ENCODE results near the gene CNTN5. TPM values are rescaled to one million over a fixed set of nuclear protein-coding genes. Genes with fewer than 3 reads are reported as not detected.

Gene CNTN5
- total RNA-seq, 2 donors from 2014 or later, result not detected

DNA sequence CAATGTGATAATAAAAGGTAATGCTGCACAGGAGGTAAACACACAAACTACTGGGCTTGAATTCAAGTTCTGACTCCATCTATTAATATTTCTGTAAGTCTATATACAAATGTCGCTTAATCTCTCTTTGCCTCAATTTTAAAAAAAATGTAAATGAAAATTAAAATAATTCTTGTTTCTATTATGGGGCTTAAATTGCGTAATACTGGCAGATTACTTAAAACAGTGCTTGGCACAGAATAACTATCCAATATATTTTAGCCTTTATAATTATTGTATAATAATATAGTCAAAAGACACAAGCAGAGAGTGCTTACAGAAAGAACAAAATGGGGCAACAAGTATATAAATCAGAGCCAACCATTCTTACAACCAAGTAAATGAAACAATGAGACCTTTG, 489.1 kb downstream of the CNTN5 start:
- no peaks in the 10 kb centered on the region for H3K27me3 Mint-ChIP-seq
- ATAC-seq (replicated peaks), result no peak

DNA sequence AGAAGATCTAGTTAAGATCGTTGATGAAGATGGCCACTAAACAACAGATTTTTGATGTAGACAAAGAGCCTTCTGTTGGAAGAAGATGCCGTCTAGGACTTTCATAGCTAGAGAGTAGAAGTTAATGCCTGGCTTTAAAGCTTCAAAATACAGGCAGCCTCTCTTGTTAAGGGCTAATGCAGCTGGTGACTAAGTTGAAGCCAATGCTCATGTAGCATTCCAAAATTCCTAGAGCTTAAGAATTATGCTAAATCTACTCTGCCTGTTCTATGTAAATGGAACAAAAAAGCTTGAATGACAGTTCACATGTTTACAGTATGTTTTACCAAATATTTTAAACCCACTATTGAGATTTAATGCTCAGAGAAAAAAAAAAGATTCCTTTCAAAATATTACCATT, 492.6 kb downstream of the CNTN5 start:
- no peaks in the 10 kb centered on the region for H3K27me3 Mint-ChIP-seq
- H3K4me1 Mint-ChIP-seq, result no peaks in the 10 kb centered on the region
- H3K27ac Mint-ChIP-seq, result no peak overlapping the region
- no peak overlapping the region for H3K4me3 Mint-ChIP-seq
- no peak for ATAC-seq (replicated peaks)
- no peaks in the 10 kb centered on the region for H3K36me3 Mint-ChIP-seq (ENCODE audit: low read depth)
- H3K9me3 Mint-ChIP-seq, result peaks cover 14% of the 10 kb centered on the region

More for the DNA sequence above, 489.1 kb downstream of the CNTN5 start:
- Mint-ChIP-seq H3K4me3 (no peak overlapping the region), H3K4me1 (no peaks in the 10 kb centered on the region), H3K27ac (no peak overlapping the region), H3K36me3 (ENCODE audit: low read depth) (no peaks in the 10 kb centered on the region), H3K9me3 (peaks cover 13% of the 10 kb centered on the region)

DNA sequence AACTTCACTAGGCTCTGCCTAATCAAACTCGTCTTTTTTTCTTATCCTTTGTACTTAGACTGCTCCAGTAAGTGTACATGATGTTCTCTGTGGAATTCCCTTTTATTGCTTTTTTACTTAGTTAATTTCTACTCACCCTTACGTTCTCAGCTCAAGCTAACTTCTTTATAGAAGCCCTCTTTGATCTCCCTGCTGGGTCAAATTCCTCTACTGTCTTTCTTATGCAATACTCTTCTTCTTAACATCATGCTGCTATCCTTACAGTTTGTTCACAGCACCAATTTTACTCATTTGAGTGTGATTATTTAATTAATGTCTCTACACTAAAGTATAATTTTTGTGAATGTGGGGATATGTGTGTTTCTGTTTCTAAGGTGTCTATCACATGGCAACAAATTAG, 498.3 kb downstream of the CNTN5 start:
- ATAC-seq (replicated peaks), result no peak
- Mint-ChIP-seq H3K4me1 (no peaks in the 10 kb centered on the region), H3K4me3 (no peak overlapping the region), H3K27me3 (no peaks in the 10 kb centered on the region), H3K36me3 (ENCODE audit: low read depth) (no peaks in the 10 kb centered on the region), H3K27ac (no peak overlapping the region), H3K9me3 (peaks cover 16% of the 10 kb centered on the region)

DNA sequence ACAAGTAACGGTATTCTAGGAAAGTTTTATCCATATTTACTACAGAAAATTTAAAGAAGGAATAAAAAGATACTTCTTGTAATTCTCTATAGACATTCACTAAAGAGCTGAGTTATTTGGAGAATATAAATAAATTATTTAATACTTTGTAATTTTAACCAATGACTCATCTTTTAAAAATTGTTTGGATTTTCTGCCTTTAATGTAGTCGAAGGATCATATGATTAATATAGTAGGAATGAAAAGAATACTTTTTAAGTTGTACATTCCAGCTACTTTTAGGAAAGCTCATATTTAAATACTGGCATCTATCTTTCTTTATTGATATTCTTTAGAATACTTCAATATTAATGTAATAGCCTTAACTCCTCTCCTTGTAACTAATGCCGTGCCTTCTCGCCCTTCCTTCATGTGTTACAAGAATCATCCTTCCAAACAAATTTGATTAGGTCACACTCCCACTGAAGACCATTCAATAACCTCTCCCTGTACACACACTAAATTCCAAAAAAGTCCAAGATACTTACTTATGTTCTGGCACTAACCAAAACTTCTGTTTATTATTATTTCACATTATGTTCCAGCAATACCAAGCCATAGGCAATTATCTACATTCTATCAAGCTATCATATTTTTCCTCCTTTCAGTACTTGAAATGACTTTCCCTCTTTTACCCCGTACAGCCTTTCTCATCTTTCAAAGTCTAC, 501.9 kb downstream of the CNTN5 start:
- Mint-ChIP-seq H3K4me3 (no peak overlapping the region), H3K4me1 (no peaks in the 10 kb centered on the region), H3K9me3 (peaks cover 15% of the 10 kb centered on the region), H3K36me3 (ENCODE audit: low read depth) (no peaks in the 10 kb centered on the region), H3K27me3 (no peaks in the 10 kb centered on the region), H3K27ac (no peak overlapping the region)
- no peak for ATAC-seq (replicated peaks)

- H3K4me1 Mint-ChIP-seq, result no peaks in the 10 kb centered on the region
- H3K27ac Mint-ChIP-seq, result no peak overlapping the region
- ATAC-seq (replicated peaks), result no peak
- H3K4me3 Mint-ChIP-seq, result no peak overlapping the region
- H3K27me3 Mint-ChIP-seq, result no peaks in the 10 kb centered on the region
- H3K36me3 Mint-ChIP-seq (ENCODE audit: low read depth), result no peaks in the 10 kb centered on the region
- H3K9me3 Mint-ChIP-seq, result peaks cover 15% of the 10 kb centered on the region
These were observed 510.7 kb downstream of the CNTN5 start for GRCh38 chr11:99531468-99531867.

DNA sequence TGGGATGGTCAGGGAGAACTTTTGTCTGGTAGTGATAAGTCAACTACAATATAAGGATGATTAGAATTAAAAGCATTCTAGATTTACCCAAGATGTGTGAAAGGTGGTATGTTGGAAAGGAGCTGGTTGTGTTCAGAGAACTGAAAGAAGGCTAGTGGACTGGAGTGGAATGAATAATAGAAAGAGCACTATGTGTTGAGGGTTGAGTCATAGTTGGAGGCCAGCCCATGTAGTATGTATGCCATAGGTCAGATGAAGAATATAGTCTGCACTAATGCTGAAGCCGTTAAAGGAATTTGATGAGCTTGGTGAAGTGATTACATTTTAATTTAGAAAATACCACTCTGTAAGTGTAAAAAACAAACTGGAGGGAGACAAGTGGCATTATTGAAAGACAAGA, 514.1 kb downstream of the CNTN5 start:
- no peak for ATAC-seq (replicated peaks)
- H3K36me3 Mint-ChIP-seq (ENCODE audit: low read depth), result no peaks in the 10 kb centered on the region
- no peaks in the 10 kb centered on the region for H3K27me3 Mint-ChIP-seq
- H3K4me3 Mint-ChIP-seq, result no peak overlapping the region
- peaks cover 8% of the 10 kb centered on the region for H3K9me3 Mint-ChIP-seq
- no peaks in the 10 kb centered on the region for H3K4me1 Mint-ChIP-seq
- no peak overlapping the region for H3K27ac Mint-ChIP-seq

DNA sequence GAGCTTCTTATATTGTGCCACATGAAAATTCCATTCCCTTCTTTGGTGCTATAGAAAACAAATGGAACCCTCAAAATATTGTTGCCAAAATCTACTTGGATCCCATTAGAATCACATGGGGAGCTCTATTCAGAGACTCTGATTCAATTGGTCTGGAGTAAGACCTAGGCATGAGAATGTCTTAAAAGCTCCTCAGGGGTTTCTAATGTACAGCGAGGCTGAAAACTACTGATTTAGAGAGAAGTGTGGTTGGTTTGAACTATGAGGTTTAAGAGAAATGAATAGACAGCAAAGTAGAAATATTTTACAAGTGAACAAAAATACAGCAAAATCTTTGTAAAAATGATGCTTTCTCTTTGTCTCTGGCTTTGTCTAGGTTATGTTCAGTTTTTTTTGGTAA, 514.7 kb downstream of the CNTN5 start:
- Mint-ChIP-seq H3K27me3 (no peaks in the 10 kb centered on the region), H3K36me3 (ENCODE audit: low read depth) (no peaks in the 10 kb centered on the region), H3K9me3 (peaks cover 11% of the 10 kb centered on the region), H3K27ac (no peak overlapping the region), H3K4me1 (no peaks in the 10 kb centered on the region), H3K4me3 (no peak overlapping the region)
- no peak for ATAC-seq (replicated peaks)

GRCh38 chr11:99535819-99536218, 515.1 kb downstream of the CNTN5 start:
- Mint-ChIP-seq H3K27ac (no peak overlapping the region), H3K4me3 (no peak overlapping the region), H3K27me3 (no peaks in the 10 kb centered on the region), H3K4me1 (no peaks in the 10 kb centered on the region), H3K9me3 (peaks cover 10% of the 10 kb centered on the region), H3K36me3 (ENCODE audit: low read depth) (no peaks in the 10 kb centered on the region)
- no peak for ATAC-seq (replicated peaks)

DNA sequence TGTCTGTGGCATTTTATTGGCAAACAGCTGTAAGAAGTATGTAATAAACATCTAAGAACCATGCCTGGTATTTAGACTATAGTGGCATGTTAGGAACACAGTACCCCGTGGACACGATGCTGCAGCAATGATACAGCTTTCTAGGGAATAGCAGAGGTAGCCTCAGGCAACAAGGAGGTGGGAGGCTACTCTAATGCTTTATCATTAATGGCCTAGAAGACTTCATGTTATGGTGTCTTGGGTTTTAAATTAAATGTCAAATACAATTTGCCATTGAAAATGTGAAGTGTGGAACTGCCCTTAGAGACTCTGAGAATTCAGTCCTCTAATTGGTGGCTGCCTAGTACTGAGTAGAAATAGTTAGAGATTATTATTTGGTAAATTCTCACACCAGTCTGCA, 516.9 kb downstream of the CNTN5 start:
- peaks cover 4% of the 10 kb centered on the region for H3K9me3 Mint-ChIP-seq
- H3K27me3 Mint-ChIP-seq, result no peaks in the 10 kb centered on the region
- H3K4me1 Mint-ChIP-seq, result no peaks in the 10 kb centered on the region
- no peak overlapping the region for H3K27ac Mint-ChIP-seq
- H3K36me3 Mint-ChIP-seq (ENCODE audit: low read depth), result no peaks in the 10 kb centered on the region
- no peak overlapping the region for H3K4me3 Mint-ChIP-seq
- no peak for ATAC-seq (replicated peaks)

DNA sequence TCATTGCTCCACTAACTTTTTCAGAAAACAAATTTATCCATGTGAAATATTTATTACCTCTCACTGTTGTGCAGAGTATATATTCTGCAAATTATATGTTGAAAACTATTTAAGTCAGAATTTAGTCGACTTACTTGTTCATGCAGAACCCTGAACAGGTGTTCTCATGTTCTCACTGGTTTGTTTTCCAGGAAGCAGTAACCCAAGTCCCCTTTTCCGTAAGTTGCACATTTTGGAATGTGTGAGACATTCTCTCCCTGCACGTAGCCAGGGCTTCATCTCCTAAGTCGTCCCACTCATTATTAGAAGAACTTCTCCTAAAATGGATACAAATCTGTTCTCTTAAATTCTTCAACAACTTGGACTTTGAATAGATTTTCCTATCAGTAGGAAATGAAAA, 524.9 kb downstream of the CNTN5 start:
- no peak for ATAC-seq (replicated peaks)
- H3K4me1 Mint-ChIP-seq, result no peaks in the 10 kb centered on the region
- H3K4me3 Mint-ChIP-seq, result no peak overlapping the region
- no peaks in the 10 kb centered on the region for H3K36me3 Mint-ChIP-seq (ENCODE audit: low read depth)
- H3K27me3 Mint-ChIP-seq, result no peaks in the 10 kb centered on the region
- H3K9me3 Mint-ChIP-seq, result peaks cover 9% of the 10 kb centered on the region
- H3K27ac Mint-ChIP-seq, result no peak overlapping the region

DNA sequence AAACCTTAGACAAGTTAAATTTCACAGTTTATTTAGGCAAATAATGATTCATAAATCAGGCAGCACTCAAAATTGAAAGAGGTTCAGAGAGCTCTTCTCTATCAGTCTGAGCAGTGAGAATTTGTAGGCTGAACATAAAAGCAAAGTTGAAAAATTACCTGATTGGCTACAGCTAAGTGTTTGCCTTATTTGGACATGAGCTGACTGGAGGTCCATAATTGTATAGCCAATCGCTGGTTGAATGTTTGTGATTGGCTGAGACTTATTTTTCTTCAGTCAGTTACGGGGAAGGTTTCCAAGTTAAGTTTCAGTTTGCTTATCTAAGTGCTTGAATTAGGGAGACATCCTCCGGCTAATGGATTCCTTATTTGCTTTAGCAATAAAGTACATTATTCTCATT, 527.5 kb downstream of the CNTN5 start:
- peaks cover 10% of the 10 kb centered on the region for H3K9me3 Mint-ChIP-seq
- no peaks in the 10 kb centered on the region for H3K4me1 Mint-ChIP-seq
- ATAC-seq (replicated peaks), result no peak
- H3K4me3 Mint-ChIP-seq, result no peak overlapping the region
- H3K36me3 Mint-ChIP-seq (ENCODE audit: low read depth), result no peaks in the 10 kb centered on the region
- no peaks in the 10 kb centered on the region for H3K27me3 Mint-ChIP-seq
- no peak overlapping the region for H3K27ac Mint-ChIP-seq

DNA sequence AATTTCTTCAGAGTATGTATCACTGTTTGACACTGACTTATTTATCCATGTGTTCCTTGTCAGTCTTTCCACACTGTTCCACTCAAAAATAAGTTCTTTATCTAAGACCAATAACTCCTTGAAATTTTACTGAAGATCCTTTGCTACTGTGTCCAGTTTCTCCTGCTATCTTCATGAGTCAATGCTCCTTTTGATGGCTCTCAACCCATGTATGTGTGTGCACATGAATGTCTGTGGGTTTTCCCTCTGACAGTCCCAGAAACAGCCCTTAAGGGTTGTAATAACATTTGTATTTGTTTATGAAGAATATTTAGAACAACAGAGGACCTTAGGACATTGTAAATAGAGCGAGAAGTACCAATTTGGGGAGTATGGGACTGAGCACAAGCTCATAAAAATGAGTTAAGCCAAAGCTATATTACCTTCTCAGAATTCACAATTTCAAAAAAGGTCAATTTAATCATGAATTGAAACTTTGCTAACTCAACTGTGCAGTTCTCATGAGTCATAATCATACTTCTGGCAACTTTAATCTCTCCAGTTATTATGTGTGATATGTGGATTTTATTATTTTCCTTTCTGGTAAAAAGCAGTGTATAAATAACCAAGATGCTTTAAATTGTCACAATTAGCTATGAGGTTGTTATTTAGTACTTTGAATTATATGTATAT, 533.6 kb downstream of the CNTN5 start:
- Mint-ChIP-seq H3K4me3 (no peak overlapping the region), H3K4me1 (no peaks in the 10 kb centered on the region), H3K36me3 (ENCODE audit: low read depth) (no peaks in the 10 kb centered on the region), H3K27me3 (no peaks in the 10 kb centered on the region), H3K9me3 (peaks cover 5% of the 10 kb centered on the region), H3K27ac (no peak overlapping the region)
- no peak for ATAC-seq (replicated peaks)

- ATAC-seq (replicated peaks), result no peak
- H3K36me3 Mint-ChIP-seq (ENCODE audit: low read depth), result no peaks in the 10 kb centered on the region
- H3K27me3 Mint-ChIP-seq, result no peaks in the 10 kb centered on the region
- no peak overlapping the region for H3K4me3 Mint-ChIP-seq
- no peak overlapping the region for H3K27ac Mint-ChIP-seq
- peaks cover 2% of the 10 kb centered on the region for H3K9me3 Mint-ChIP-seq
- H3K4me1 Mint-ChIP-seq, result no peaks in the 10 kb centered on the region
These were observed 534.7 kb downstream of the CNTN5 start for GRCh38 chr11:99555486-99555885.

DNA sequence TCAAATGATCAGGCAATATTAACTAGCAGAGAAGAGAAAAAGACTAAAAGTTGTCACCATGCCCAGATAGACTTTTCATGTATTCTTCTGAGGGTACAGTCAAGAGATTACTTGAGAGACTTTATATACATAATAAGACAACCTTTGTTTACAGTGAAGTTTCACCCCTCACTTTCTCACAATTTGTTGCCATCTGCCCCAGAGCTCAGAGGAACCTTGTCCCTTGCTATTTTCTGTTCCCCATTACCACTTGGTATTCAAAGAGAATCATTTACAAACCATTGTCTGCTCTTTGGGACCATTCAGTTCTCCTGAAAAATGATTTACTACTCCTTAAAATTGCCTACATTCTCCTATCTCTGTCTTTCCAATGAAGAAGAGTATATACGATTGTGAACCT, 544.6 kb downstream of the CNTN5 start:
- H3K9me3 Mint-ChIP-seq, result peaks cover 6% of the 10 kb centered on the region
- no peak overlapping the region for H3K27ac Mint-ChIP-seq
- no peak overlapping the region for H3K4me3 Mint-ChIP-seq
- H3K27me3 Mint-ChIP-seq, result no peaks in the 10 kb centered on the region
- no peaks in the 10 kb centered on the region for H3K4me1 Mint-ChIP-seq
- no peak for ATAC-seq (replicated peaks)
- H3K36me3 Mint-ChIP-seq (ENCODE audit: low read depth), result no peaks in the 10 kb centered on the region

DNA sequence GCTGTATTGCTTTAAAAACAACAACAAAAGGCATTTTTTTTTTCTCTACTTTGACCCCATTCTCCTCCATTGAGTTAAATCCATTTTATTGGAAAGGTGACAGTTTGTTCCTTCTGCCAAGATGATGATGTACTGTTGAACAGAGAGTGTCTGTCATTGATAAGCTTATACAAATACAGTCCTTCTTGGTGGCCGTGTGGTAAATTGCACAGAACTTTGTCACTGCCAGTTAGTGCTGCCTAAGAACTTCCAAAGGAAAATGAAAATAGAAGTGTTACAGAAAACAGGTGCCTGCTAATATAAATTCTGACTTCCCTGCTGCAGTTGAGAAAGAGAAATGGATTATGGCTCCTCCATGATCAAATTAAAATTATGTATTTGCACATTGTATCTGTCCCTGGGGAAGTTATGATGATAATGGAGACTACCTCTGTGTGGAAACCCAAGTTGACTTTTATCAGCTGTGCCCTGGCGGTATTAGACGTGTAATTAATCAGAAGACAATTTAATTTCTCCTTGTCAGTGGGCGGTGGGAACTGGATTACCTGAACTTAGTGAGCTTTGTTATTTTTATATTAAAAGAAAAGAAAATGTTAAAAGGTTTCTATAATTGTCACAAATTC, 546.7 kb downstream of the CNTN5 start:
- ATAC-seq (replicated peaks), result no peak
- Mint-ChIP-seq H3K4me3 (no peak overlapping the region), H3K36me3 (ENCODE audit: low read depth) (no peaks in the 10 kb centered on the region), H3K4me1 (no peaks in the 10 kb centered on the region), H3K27me3 (no peaks in the 10 kb centered on the region), H3K27ac (no peak overlapping the region), H3K9me3 (peaks cover 13% of the 10 kb centered on the region)
